Iris pigment epithelial cell (primary cell): ENCODE measurements around the gene ITM2B.
A peak's percentile ranks its signal among the peaks of the same experiment; 100 is the strongest.
"Not testable (repeated sequence)": the region's sequence is repeated elsewhere in the genome, so short reads cannot be mapped to it uniquely, and the experiment has no call there.

ENCODE experiments used
- DNase-seq: peaks from one replicate; pipeline ENCODE4 v3.0.0-alpha.2; 2011; ENCODE audit warnings: low read depth

Gene ITM2B

GRCh38 chr13:48230541-48230940 lies 2.5 kb upstream of the ITM2B start:
- DNase-seq: no peak

GRCh38 chr13:48231080-48231479 lies 1.9 kb upstream of the ITM2B start:
- peak; percentile 18 for DNase-seq

GRCh38 chr13:48231933-48232332 lies 1.1 kb upstream of the ITM2B start:
- DNase-seq: no peak

GRCh38 chr13:48232420-48233045 lies 473 bp upstream of the ITM2B start:
- DNase-seq: no peak

GRCh38 chr13:48233889-48234488 lies 983 bp downstream of the ITM2B start:
- DNase-seq: peak; percentile 69

- peak; percentile 57 for DNase-seq
These were observed 1.7 kb downstream of the ITM2B start for GRCh38 chr13:48234566-48235340.

- peak; percentile 36 for DNase-seq
These were observed 2.5 kb downstream of the ITM2B start for GRCh38 chr13:48235341-48236135.

- peak; percentile 76 for DNase-seq
These were observed 3.7 kb downstream of the ITM2B start for GRCh38 chr13:48236528-48237353.

- DNase-seq: not testable (repeated sequence)
These were observed 6.4 kb downstream of the ITM2B start for GRCh38 chr13:48239369-48239768.

- DNase-seq: no peak
These were observed 8.6 kb downstream of the ITM2B start for GRCh38 chr13:48241651-48242050.

- DNase-seq: no peak
These were observed 9.7 kb downstream of the ITM2B start for GRCh38 chr13:48242677-48243076.

- DNase-seq: no peak
These were observed 11.2 kb downstream of the ITM2B start for GRCh38 chr13:48244159-48244558.

GRCh38 chr13:48246102-48246501 lies 13.1 kb downstream of the ITM2B start:
- DNase-seq: no peak

- DNase-seq: no peak
These were observed 16.0 kb downstream of the ITM2B start for GRCh38 chr13:48249018-48249417.

- DNase-seq: no peak
These were observed 18.6 kb downstream of the ITM2B start for GRCh38 chr13:48251611-48252081.

GRCh38 chr13:48252176-48252575 lies 19.2 kb downstream of the ITM2B start:
- no peak for DNase-seq

- DNase-seq: no peak
These were observed 20.8 kb downstream of the ITM2B start for GRCh38 chr13:48253849-48254248.

GRCh38 chr13:48255090-48255489 lies 22.1 kb downstream of the ITM2B start:
- no peak for DNase-seq

GRCh38 chr13:48255954-48256353 lies 22.9 kb downstream of the ITM2B start:
- DNase-seq: no peak

GRCh38 chr13:48258002-48258401 lies 25.0 kb downstream of the ITM2B start:
- no peak for DNase-seq

- no peak for DNase-seq
These were observed 25.4 kb downstream of the ITM2B start for GRCh38 chr13:48258430-48258829.
